Activated CD4-positive, alpha-beta T cell treated with anti-CD3 and anti-CD28 coated beads, Interleukin-10, Interleukin-2, amounts not matched to agents 100 ng/mL and 50 ng/mL, durations not matched to agents 16 hours and 8 hours (primary cell): Measurements from ENCODE around the gene SLC26A9.

Experiments
- DNase-seq: peaks from one replicate; pipeline ENCODE4 v3.0.0-alpha.2; 2020

SLC26A9 gene

DNA sequence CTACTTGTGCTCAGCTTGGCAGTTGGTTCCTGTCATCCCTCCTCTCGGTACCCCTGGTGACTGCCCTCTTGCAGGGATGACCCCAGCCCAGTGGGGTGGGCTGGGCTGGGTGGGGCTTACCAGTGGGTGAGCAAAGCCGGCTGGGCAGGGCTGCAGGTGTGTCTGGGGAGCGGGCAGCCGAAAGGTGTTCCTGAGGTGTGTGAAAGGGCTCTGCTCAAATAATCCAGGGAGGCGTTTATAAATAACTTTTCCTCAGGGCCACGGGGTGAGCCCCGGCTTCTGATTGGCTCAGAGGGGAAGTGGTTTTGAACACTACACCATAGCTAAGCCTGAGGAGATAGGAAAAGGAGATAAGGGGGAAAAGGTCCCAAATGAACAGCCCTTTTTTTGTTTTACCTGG lies at the start of gene SLC26A9:
TSS of gene SLC26A9 (minus strand) at position 212 of the 400 bp plus-strand sequence. CDS start 7,636 bp downstream, outside the sequence.
- no peak for DNase-seq

DNA sequence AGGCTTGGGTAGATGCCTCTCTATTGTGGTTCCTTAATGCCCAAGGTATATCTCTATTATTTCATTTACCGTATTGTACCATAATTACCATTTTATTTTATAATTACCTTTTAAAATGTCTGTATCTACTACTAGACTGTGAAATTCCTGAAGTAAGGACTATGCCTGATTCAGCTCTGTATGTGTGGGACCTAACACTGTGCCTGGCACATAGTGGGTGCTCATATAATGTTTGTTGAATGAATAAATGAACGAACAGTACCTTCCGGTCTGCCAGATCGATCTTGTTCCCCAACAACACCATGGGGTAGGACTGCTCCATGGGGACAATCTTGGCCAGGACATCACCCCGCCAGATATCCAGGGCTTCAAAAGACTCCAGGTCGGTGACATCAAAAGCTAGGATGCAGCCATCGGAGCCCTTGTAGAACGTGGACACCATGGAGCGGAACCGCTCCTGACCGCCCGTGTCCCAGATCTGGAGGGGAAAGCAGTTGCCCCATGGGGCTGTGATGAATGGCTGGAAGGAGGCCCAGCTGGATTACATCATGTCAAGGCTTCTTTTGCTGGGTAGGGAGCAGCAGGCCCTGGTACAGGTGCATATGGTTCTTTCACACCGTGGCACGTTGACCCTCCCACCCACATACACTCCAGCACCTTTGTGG lies 49.1 kb upstream of the SLC26A9 start:
- no peak for DNase-seq

GRCh38 chr1:205991237-205991636 lies 48.0 kb upstream of the SLC26A9 start:
- no peak for DNase-seq

DNA sequence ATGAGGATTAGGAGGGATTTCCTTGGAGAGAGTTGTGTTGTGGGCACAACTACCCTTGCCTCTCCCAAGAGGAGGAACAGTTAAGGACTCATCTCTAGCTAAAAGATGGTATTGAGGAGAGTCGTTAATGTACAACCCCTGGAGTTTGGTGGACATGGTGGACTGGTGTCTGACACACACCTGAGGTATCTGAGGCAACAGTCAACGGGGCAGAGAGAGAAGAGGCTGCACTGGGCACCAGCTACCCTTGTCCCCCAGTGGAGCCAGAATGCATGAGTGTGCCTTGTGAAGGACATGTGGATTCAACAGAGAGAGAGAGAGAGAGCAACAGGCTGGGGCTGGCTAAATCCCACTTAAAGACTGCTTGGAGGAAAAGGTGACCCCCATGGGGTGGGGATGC lies 47.0 kb upstream of the SLC26A9 start:
- DNase-seq: no peak

DNA sequence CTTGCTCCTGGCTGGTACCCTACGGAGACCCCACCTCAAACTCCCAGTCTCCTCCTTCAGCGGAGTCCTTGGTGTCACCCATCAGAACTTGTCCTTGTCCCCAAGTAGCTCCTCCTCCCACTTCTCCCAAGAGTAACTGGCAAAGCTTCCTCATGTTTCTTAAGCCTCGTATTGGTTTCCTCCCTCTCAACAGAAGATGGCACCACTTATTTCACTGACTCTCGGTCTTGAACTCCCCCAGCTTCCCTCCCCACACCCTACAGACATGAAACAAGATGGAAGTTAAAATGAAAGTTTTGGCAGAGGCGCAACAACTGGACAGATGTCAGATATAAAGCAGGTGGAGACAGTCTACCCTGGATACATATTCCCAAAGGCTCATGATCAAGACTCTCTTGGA lies 46.5 kb upstream of the SLC26A9 start:
- no peak for DNase-seq

DNA sequence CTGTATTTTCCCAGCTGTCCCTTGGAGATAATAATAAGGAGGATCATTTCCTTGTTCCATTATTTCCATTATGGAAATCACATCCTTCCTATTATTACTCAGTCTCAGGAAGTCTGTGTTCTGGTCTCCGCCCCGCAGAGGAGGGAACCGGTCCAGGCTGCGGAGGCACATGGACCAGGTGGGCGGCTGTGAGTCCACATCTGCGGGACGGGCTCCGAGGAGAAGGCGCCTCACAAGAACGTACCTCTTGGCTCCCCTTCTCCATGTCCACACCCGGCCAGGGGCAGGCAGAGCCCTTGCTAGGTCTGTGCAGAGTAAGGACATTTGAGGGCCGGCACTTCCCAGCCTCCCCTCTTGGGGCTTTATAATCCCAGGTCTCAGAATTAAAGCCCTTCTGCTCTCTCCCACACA lies 45.3 kb upstream of the SLC26A9 start:
- no peak for DNase-seq

DNA sequence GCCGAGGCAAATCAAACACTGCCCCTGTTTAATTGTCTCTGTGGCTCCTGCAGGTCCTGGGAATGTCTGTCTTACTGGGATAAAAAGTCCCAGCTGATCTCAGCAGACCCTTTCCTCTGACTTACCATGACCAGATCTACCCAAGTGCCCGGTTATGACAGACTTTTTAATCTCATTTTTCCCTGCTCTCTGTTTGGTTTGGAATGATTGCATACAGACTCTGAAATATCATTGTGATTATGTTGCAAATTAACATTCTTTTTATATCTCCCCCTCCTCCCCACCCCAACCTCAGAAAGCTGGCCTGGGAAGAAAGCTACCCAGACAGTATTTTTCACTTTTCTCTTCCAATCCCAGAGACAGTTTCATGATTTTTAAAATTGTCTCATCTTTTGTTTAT lies 43.6 kb upstream of the SLC26A9 start:
- DNase-seq: no peak

DNA sequence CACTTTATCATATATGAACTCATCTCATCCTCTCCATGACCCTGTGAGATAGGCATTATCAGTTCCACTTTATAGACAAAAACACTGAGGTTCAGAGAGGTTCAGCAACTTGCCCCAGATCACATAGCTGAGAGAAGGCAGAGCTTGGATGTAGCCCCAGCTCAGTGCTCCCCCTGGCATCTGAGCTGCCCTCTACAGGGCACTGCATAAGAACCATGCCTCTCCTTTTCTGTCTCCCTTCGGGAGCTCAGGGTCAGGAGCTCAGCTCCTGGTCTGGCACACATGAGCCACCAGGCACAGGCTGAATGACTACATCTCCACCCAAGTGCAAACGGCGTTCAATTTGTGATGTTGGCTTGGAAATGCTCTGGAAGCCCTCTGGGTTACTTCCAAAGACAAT lies 43.0 kb upstream of the SLC26A9 start:
- no peak for DNase-seq

DNA sequence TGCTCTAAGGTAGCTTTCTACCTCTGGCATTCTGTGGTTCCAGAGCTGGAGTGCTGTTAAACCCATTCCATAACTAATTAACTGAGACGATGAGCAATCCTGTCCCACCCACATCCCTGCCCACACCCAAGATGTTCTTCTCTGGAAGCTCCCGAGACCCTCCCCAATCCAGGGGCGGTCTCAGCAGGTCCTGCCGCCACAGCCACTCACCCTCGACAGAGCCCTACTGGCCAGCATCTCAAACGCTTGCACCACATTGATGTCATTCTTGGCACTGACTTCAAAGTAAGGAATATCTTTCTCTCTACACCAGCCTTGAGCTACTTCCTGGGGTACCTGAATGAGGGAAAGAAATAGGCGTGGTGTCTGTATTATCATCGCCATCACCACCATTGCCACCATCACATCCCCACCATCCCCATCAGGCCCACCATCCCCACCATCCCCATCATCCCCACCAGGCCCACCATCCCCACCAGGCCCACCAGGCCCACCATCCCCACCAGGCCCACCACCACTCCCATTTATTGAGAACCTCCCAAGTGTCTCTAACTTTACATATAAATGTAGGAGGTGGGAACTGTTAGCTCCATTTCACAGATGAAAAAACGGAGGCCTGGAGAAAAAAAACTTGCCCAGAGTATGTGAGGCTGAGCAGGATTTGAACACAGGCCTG lies 42.2 kb upstream of the SLC26A9 start:
- no peak for DNase-seq

DNA sequence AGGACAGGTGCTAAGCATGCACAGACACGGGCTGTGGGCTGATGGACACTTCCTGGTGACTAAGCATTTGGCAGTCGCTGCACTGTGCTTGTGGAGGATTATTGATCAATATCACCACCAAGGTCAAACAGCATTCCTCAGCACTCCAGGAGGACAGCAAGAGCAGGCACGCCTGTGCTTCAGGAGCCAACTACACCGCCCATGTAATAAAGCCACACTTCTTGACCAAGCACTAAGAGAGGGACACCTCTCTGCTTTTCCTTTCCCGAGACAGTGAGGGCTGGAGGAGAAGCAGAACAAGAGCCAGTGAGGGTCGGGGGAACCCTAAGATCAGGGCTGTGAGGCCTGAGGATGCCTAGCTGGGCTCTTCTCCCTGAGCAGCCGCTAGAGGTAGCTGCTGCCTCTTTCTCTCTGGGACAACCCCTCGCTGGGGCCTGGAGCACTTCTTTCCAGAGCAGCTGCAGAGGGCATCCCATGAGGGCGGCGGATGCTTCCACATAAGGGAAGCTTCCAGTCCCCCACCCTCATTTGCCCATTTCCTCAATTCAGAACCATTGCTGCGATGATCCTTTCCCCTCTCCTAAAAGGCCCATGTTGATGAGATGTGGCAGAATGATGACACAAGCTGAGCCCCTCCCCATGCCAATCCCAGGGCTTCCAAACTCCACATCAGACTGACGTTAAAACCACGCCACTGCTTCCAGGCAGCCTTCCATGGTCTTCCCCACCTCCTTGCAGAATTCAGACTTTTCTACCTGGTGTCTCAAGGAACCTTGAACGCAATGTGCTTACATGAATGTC lies 40.9 kb upstream of the SLC26A9 start:
- DNase-seq: peak; percentile 34

GRCh38 chr1:205981257-205981656 lies 38.0 kb upstream of the SLC26A9 start:
- DNase-seq: no peak

GRCh38 chr1:205980237-205980870 lies 37.1 kb upstream of the SLC26A9 start:
- DNase-seq: no peak

DNA sequence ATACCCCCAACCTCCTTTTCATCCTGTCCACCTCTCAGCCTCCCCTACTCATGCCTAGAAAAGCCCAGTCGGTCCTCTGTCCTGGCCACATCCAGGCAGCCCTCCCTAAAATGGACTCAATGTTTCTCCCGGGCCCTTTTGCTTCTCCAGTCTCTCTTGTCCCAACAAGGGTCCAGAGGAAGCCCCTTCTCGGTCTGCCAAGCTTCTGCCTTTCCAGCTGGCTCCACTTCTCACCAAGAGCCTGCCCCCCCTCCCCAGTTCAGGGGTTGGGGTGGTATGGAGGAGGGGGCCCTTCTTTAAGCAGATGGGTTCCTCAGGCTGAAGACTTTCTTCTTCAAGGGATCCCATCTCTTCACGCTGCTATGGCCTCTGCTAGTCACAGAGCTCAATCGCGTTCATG lies 36.0 kb upstream of the SLC26A9 start:
- no peak for DNase-seq

DNA sequence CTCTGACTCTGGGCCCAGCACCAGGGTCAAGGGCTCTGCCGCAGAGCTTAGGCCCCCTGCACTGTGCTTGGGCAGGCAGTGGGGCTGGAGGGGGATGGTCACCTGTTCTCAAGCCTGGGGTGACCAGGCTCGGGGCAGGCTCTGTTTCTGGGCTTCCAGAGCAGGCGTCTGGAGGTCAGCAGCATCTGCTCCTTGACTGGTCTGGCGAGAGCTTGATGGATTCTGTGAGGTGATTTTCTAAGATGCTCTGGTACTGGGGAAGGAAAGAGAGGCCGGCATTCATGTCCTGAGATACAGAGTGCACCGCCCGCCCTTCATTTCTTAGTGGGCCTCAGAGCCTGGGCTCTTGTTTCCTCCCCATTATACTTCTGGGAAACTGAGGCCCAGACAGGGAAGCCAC lies 35.4 kb upstream of the SLC26A9 start:
- DNase-seq: no peak

- DNase-seq: peak; percentile 81
These were observed 34.3 kb upstream of the SLC26A9 start for GRCh38 chr1:205977402-205978014.

DNA sequence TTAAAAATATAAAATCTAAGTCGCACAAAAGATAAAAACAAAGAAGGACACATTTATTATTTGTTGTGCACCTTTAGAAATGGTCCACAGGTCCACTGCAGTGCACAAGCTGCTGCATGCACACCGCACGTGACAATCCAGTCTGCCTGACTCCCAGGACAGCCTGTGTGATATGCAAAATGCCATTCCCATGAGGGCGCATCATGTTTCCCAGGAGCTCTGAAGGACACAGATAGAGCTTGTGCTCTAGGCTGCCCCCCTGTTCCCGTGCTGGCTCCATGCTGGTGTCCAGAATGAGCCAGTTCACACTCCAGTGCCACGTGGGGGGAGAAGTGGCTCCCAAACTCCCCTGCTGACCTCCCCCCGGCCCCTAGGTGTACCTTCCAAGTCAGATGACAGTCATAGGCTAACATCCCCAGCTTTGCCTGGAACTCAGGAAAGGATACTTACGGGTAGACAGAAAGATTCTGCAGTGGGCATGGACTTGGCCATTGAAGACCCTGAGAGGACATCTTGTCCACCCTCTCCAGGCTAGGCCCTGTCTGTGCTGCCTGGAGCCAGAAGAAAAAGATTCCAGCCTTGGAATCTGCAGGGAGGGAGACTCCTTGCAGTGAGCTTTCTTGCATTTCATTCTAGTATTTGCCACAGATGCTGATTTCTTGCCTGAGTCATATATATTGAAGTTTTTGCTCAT lies 33.6 kb upstream of the SLC26A9 start:
- DNase-seq: no peak

- DNase-seq: no peak
These were observed 32.8 kb upstream of the SLC26A9 start for GRCh38 chr1:205976036-205976435.

DNA sequence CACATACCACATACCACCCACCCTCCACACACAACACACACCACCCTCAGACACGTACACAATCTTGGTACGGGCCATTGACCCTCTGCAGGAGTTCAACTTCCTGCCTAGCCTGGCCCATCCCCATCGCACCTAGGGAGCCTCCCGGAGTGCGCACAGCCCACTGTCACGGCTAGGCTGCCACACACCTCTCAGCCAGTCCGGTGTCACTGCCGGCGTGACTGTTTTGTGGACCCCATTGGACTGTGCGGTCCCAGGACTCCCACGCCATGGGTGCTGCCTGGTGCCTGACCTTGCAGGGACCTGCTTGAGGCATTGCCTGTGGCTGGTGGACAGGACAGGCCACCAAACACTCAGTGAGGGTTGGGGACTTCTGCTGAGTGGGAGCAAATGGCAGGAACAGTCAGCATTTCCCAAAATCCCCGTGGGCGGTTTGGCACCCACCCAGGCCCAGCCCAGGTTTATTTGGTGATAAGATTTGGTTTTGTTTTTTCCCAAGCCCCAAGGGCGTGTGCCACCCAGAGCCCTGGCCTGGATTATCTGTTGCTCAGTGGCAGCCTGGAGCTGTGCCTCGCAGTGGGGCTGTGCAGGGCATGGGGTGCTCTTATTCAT lies 32.2 kb upstream of the SLC26A9 start:
- no peak for DNase-seq

DNA sequence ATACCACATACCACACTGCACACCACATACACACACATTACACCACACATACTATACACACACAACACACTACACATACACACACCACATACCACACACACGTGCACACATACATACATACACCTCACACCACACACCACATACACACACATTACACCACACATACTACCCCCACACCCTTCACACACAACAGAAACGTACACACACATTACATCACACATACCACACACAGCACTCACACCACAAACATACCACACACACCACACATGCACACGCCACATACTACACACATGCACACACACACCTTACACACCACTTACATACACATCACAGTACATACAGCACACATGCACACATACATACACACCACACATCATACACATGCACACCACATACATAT lies 31.5 kb upstream of the SLC26A9 start:
- DNase-seq: no peak

DNA sequence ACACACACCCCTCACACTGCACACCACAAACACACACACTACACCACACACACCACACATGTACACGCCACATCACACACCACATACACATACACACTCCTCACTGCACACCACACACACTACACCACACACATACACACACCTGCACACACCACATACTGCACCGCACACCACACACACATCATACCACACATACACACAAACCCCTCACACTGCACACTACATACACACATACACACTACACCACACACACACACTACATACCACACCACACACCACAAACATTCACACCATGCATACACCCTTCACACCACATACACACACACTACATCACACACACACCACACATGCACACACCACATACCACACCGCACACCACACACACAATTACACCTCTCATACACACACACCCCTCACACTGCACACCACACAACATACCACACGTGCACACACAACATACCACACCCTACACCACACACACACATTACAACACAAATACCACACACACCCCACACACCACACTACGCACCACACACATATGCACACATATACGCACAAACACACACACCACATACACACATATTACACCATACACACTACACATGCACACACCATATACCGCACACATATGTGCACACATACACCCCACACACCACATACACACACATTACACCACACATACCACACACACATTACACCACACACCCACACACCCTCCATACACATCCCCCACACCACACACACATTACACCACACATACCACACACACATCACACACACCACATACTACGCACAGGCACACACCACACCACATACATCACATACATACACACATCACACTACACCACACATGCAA lies 30.3 kb upstream of the SLC26A9 start:
- no peak for DNase-seq
